ENCODE data around the gene TTLL9. TPM values are rescaled to one million over a fixed set of nuclear protein-coding genes. Genes with fewer than 3 reads are reported as not detected.
"Not testable (repeated sequence)": the region's sequence is repeated elsewhere in the genome, so short reads cannot be mapped to it uniquely, and the experiment has no call there.

The TTLL9 gene
- total and polyA plus RNA-seq, 2 donors, result 0.05 to 0.46 TPM

- 95% methylated on average over 11 of the region's 11 CpGs for WGBS
- Histone ChIP-seq H3K27ac (ENCODE audit: low read depth in 1 of 2, low read length in 1 of 2) (no peak overlapping the region), H3K4me1 (ENCODE audit: control insufficient read depth in 2 of 2, insufficient read depth in 2 of 2, low read length in 2 of 2) (no peaks in the 10 kb centered on the region), H3K27me3 (ENCODE audit: control insufficient read depth in 2 of 2, insufficient read depth in 1 of 2, low read length in 1 of 2) (no peaks in the 10 kb centered on the region), H3K9me3 (ENCODE audit: control insufficient read depth in 2 of 2, insufficient read depth in 1 of 2, low read length in 1 of 2) (no peaks in the 10 kb centered on the region), H3K4me3 (ENCODE audit: low read length in 2 of 2) (no peak overlapping the region), H3K36me3 (ENCODE audit: control insufficient read depth in 2 of 2, insufficient read depth in 2 of 2, low read length in 1 of 2) (no peaks in the 10 kb centered on the region)
- DNase-seq (ENCODE audit: low read depth in 6 of 9, low spot score in 9 of 9), result no peak
These were observed 38.0 kb downstream of the TTLL9 start for GRCh38 chr20:31908424-31908823.

- no peaks in the 10 kb centered on the region for H3K36me3 ChIP-seq (ENCODE audit: control insufficient read depth in 2 of 2, insufficient read depth in 2 of 2, low read length in 1 of 2)
- H3K27me3 ChIP-seq (ENCODE audit: control insufficient read depth in 2 of 2, insufficient read depth in 1 of 2, low read length in 1 of 2), result no peaks in the 10 kb centered on the region
- no peak for DNase-seq (ENCODE audit: low read depth in 6 of 9, low spot score in 9 of 9)
These were observed 39.0 kb downstream of the TTLL9 start for GRCh38 chr20:31909253-31910070.

GRCh38 chr20:31910071-31910803, 39.8 kb downstream of the TTLL9 start:
- Histone ChIP-seq H3K36me3 (ENCODE audit: control insufficient read depth in 2 of 2, insufficient read depth in 2 of 2, low read length in 1 of 2) (no peaks in the 10 kb centered on the region), H3K4me3 (ENCODE audit: low read length in 2 of 2) (no peak overlapping the region), H3K9me3 (ENCODE audit: control insufficient read depth in 2 of 2, insufficient read depth in 1 of 2, low read length in 1 of 2) (no peaks in the 10 kb centered on the region), H3K27me3 (ENCODE audit: control insufficient read depth in 2 of 2, insufficient read depth in 1 of 2, low read length in 1 of 2) (no peaks in the 10 kb centered on the region), H3K27ac (ENCODE audit: low read depth in 1 of 2, low read length in 1 of 2) (no peak overlapping the region), H3K4me1 (ENCODE audit: control insufficient read depth in 2 of 2, insufficient read depth in 2 of 2, low read length in 2 of 2) (no peaks in the 10 kb centered on the region)
- 94% methylated on average over 4 of the region's 4 CpGs for WGBS
- no peak for DNase-seq (ENCODE audit: low read depth in 6 of 9, low spot score in 9 of 9)

More at GRCh38 chr20:31909253-31910070, 39.0 kb downstream of the TTLL9 start:
- WGBS, result 97% methylated on average over 17 of the region's 17 CpGs
- Histone ChIP-seq H3K4me1 (ENCODE audit: control insufficient read depth in 2 of 2, insufficient read depth in 2 of 2, low read length in 2 of 2) (no peaks in the 10 kb centered on the region), H3K9me3 (ENCODE audit: control insufficient read depth in 2 of 2, insufficient read depth in 1 of 2, low read length in 1 of 2) (no peaks in the 10 kb centered on the region), H3K4me3 (ENCODE audit: low read length in 2 of 2) (no peak overlapping the region), H3K27ac (ENCODE audit: low read depth in 1 of 2, low read length in 1 of 2) (no peak overlapping the region)

- no peak overlapping the region for H3K27ac ChIP-seq (ENCODE audit: low read depth in 1 of 2, low read length in 1 of 2)
- no peak for DNase-seq (ENCODE audit: low read depth in 6 of 9, low spot score in 9 of 9)
- 95% methylated on average over 15 of the region's 15 CpGs for WGBS
- H3K4me1 ChIP-seq (ENCODE audit: control insufficient read depth in 2 of 2, insufficient read depth in 2 of 2, low read length in 2 of 2), result no peaks in the 10 kb centered on the region
- H3K4me3 ChIP-seq (ENCODE audit: low read length in 2 of 2), result no peak overlapping the region
- no peaks in the 10 kb centered on the region for H3K9me3 ChIP-seq (ENCODE audit: control insufficient read depth in 2 of 2, insufficient read depth in 1 of 2, low read length in 1 of 2)
- H3K36me3 ChIP-seq (ENCODE audit: control insufficient read depth in 2 of 2, insufficient read depth in 2 of 2, low read length in 1 of 2), result no peaks in the 10 kb centered on the region
- H3K27me3 ChIP-seq (ENCODE audit: control insufficient read depth in 2 of 2, insufficient read depth in 1 of 2, low read length in 1 of 2), result no peaks in the 10 kb centered on the region
These were observed 43.2 kb downstream of the TTLL9 start for GRCh38 chr20:31913431-31914157.

GRCh38 chr20:31914170-31914569, 43.7 kb downstream of the TTLL9 start:
- 95% methylated on average over 5 of the region's 5 CpGs for WGBS
- Histone ChIP-seq H3K4me3 (ENCODE audit: low read length in 2 of 2) (no peak overlapping the region), H3K9me3 (ENCODE audit: control insufficient read depth in 2 of 2, insufficient read depth in 1 of 2, low read length in 1 of 2) (no peaks in the 10 kb centered on the region), H3K27me3 (ENCODE audit: control insufficient read depth in 2 of 2, insufficient read depth in 1 of 2, low read length in 1 of 2) (no peaks in the 10 kb centered on the region), H3K36me3 (ENCODE audit: control insufficient read depth in 2 of 2, insufficient read depth in 2 of 2, low read length in 1 of 2) (no peaks in the 10 kb centered on the region), H3K4me1 (ENCODE audit: control insufficient read depth in 2 of 2, insufficient read depth in 2 of 2, low read length in 2 of 2) (no peaks in the 10 kb centered on the region), H3K27ac (ENCODE audit: low read depth in 1 of 2, low read length in 1 of 2) (no peak overlapping the region)
- DNase-seq (ENCODE audit: low read depth in 6 of 9, low spot score in 9 of 9), result no peak

- WGBS, result 85% methylated on average over 7 of the region's 7 CpGs
- DNase-seq (ENCODE audit: low read depth in 6 of 9, low spot score in 9 of 9), result no peak
- Histone ChIP-seq H3K4me1 (ENCODE audit: control insufficient read depth in 2 of 2, insufficient read depth in 2 of 2, low read length in 2 of 2) (no peaks in the 10 kb centered on the region), H3K27me3 (ENCODE audit: control insufficient read depth in 2 of 2, insufficient read depth in 1 of 2, low read length in 1 of 2) (no peaks in the 10 kb centered on the region), H3K27ac (ENCODE audit: low read depth in 1 of 2, low read length in 1 of 2) (no peak overlapping the region), H3K36me3 (ENCODE audit: control insufficient read depth in 2 of 2, insufficient read depth in 2 of 2, low read length in 1 of 2) (no peaks in the 10 kb centered on the region), H3K4me3 (ENCODE audit: low read length in 2 of 2) (no peak overlapping the region), H3K9me3 (ENCODE audit: control insufficient read depth in 2 of 2, insufficient read depth in 1 of 2, low read length in 1 of 2) (no peaks in the 10 kb centered on the region)
These were observed 45.3 kb downstream of the TTLL9 start for GRCh38 chr20:31915491-31916280.

GRCh38 chr20:31916708-31917107, 46.3 kb downstream of the TTLL9 start:
- no peaks in the 10 kb centered on the region for H3K36me3 ChIP-seq (ENCODE audit: control insufficient read depth in 2 of 2, insufficient read depth in 2 of 2, low read length in 1 of 2)
- 88% methylated on average over 4 of the region's 4 CpGs for WGBS
- no peak overlapping the region for H3K4me3 ChIP-seq (ENCODE audit: low read length in 2 of 2)
- no peak overlapping the region for H3K27ac ChIP-seq (ENCODE audit: low read depth in 1 of 2, low read length in 1 of 2)
- no peaks in the 10 kb centered on the region for H3K4me1 ChIP-seq (ENCODE audit: control insufficient read depth in 2 of 2, insufficient read depth in 2 of 2, low read length in 2 of 2)
- no peaks in the 10 kb centered on the region for H3K27me3 ChIP-seq (ENCODE audit: control insufficient read depth in 2 of 2, insufficient read depth in 1 of 2, low read length in 1 of 2)
- DNase-seq (ENCODE audit: low read depth in 6 of 9, low spot score in 9 of 9), result no peak
- H3K9me3 ChIP-seq (ENCODE audit: control insufficient read depth in 2 of 2, insufficient read depth in 1 of 2, low read length in 1 of 2), result no peaks in the 10 kb centered on the region

GRCh38 chr20:31917962-31918412, 47.6 kb downstream of the TTLL9 start:
- not testable (repeated sequence) for H3K27ac ChIP-seq (ENCODE audit: low read depth in 1 of 2, low read length in 1 of 2); H3K4me1 ChIP-seq (ENCODE audit: control insufficient read depth in 2 of 2, insufficient read depth in 2 of 2, low read length in 2 of 2); H3K9me3 ChIP-seq (ENCODE audit: control insufficient read depth in 2 of 2, insufficient read depth in 1 of 2, low read length in 1 of 2); H3K36me3 ChIP-seq (ENCODE audit: control insufficient read depth in 2 of 2, insufficient read depth in 2 of 2, low read length in 1 of 2); H3K27me3 ChIP-seq (ENCODE audit: control insufficient read depth in 2 of 2, insufficient read depth in 1 of 2, low read length in 1 of 2); H3K4me3 ChIP-seq (ENCODE audit: low read length in 2 of 2); DNase-seq (ENCODE audit: low read depth in 6 of 9, low spot score in 9 of 9)
- WGBS, result 15% methylated on average over 7 of the region's 7 CpGs
